ENCODE measurements around the gene RBM33.

Gene RBM33

GRCh38 chr7:155722118-155722517 is 77.7 kb downstream of the RBM33 start:
- DNase-seq (ENCODE audit: low read depth), result no peak
- no peak for TF ChIP-seq CTCF (IDR thresholded peaks at IDR 0.05; ENCODE audit: low read depth, low read length, missing control alignments)
- in situ Hi-C loops (cut with HindIII; ENCODE audit: low sequenced_read_pairs), result no loop called here
- H3K4me3 ChIP-seq (ENCODE audit: low read depth, low read length), result no peak overlapping the region

- TF ChIP-seq CTCF (IDR thresholded peaks at IDR 0.05; ENCODE audit: low read depth, low read length, missing control alignments), result no peak
- H3K4me3 ChIP-seq (ENCODE audit: low read depth, low read length), result no peak overlapping the region
- in situ Hi-C loops (cut with HindIII; ENCODE audit: low sequenced_read_pairs), result no loop called here
- no peak for DNase-seq (ENCODE audit: low read depth)
Observed at GRCh38 chr7:155722936-155723335, 78.5 kb downstream of the RBM33 start.

GRCh38 chr7:155724327-155725005 is 80.0 kb downstream of the RBM33 start:
- DNase-seq (ENCODE audit: low read depth), result no peak
- no peak overlapping the region for H3K4me3 ChIP-seq (ENCODE audit: low read depth, low read length)
- no peak for TF ChIP-seq CTCF (IDR thresholded peaks at IDR 0.05; ENCODE audit: low read depth, low read length, missing control alignments)
- in situ Hi-C loops (cut with HindIII; ENCODE audit: low sequenced_read_pairs), result no loop called here

DNA sequence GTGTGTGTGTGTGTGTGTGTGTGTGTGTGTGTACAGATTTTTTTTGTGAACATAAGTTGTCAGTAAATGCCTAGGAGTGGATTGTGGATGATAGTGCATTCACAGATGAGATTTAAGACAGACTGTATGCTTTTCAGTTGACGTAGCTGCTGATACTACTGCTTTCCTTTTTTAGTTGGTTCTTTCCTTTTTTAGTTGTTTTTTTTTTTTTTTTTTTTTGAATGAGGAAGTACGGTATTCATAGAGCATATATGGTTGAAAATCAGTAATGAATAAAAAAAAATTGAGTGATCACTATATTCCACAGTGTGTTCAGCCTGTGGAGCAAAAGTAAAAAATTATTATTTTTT is 80.5 kb downstream of the RBM33 start:
- TF ChIP-seq CTCF (IDR thresholded peaks at IDR 0.05; ENCODE audit: low read depth, low read length, missing control alignments), result no peak
- no peak overlapping the region for H3K4me3 ChIP-seq (ENCODE audit: low read depth, low read length)
- no peak for DNase-seq (ENCODE audit: low read depth)
- in situ Hi-C loops (cut with HindIII; ENCODE audit: low sequenced_read_pairs), result no loop called here

- in situ Hi-C loops (cut with HindIII; ENCODE audit: low sequenced_read_pairs), result no loop called here
- no peak for DNase-seq (ENCODE audit: low read depth)
- H3K4me3 ChIP-seq (ENCODE audit: low read depth, low read length), result no peak overlapping the region
- TF ChIP-seq CTCF (IDR thresholded peaks at IDR 0.05; ENCODE audit: low read depth, low read length, missing control alignments), result no peak
Observed at GRCh38 chr7:155727616-155728015, 83.2 kb downstream of the RBM33 start.

DNA sequence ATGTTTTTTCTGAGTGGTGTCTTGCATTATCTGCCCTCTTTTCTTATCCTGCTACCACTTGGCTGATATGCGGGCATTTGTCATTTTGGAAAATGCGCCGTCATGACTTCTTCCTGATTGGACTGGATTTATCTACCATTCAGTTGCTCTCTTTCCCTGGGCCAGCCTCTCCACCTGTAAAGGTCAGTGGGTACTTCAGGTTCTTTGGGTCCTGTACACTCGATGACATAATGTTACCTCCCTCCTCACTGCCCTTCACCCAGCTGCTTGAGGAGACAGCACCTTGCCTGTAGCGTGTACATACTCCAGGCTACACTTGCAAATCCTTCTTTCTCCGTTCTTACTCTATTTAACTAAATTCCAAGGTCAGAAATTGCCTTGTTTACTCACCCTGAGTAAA is 83.7 kb downstream of the RBM33 start:
- TF ChIP-seq CTCF (IDR thresholded peaks at IDR 0.05; ENCODE audit: low read depth, low read length, missing control alignments), result no peak
- DNase-seq (ENCODE audit: low read depth), result no peak

More for the DNA sequence above, 83.7 kb downstream of the RBM33 start:
- in situ Hi-C loops (cut with HindIII; ENCODE audit: low sequenced_read_pairs), result no loop called here
- H3K4me3 ChIP-seq (ENCODE audit: low read depth, low read length), result no peak overlapping the region
